H9 (cell line): ENCODE data around the gene SLC35F3. TPM values are rescaled to one million over a fixed set of nuclear protein-coding genes. Genes with fewer than 3 reads are reported as not detected.

Experiments used
- DNase-seq: peaks from one replicate; pipeline ENCODE4 v3.0.0-alpha.2; 2017
- H2AFZ ChIP-seq: one replicate; pipeline ENCODE4 v1.6.1; 2013; ENCODE audit warnings: mild to moderate bottlenecking, low read length, control low read depth, moderate library complexity
- H2AK5ac ChIP-seq: 2 replicates; pipeline ENCODE4 v1.6.1; 2013; ENCODE audit warnings: low read length, control low read depth, mixed read lengths; ENCODE audit not compliant: insufficient read length
- H2BK120ac ChIP-seq: one replicate; pipeline ENCODE4 v1.6.1; 2013; ENCODE audit warnings: low read depth, mild to moderate bottlenecking, low read length, control low read depth, inconsistent platforms; ENCODE audit not compliant: poor library complexity, severe bottlenecking
- H2BK12ac ChIP-seq: 2 replicates; pipeline ENCODE4 v1.6.1; 2013; ENCODE audit warnings: low read length, control low read depth, mixed read lengths, low read depth; ENCODE audit not compliant: insufficient read length
- H2BK15ac ChIP-seq: 2 replicates; pipeline ENCODE4 v1.6.1; 2013; ENCODE audit warnings: low read depth, low read length, control low read depth
- H2BK20ac ChIP-seq: one replicate; pipeline ENCODE4 v1.6.1; 2013; ENCODE audit warnings: low read depth, mild to moderate bottlenecking, low read length, control low read depth, inconsistent platforms; ENCODE audit not compliant: poor library complexity, severe bottlenecking
- H2BK5ac ChIP-seq: 2 replicates; pipeline ENCODE4 v1.6.1; 2013; ENCODE audit warnings: low read length, control low read depth, mixed read lengths; ENCODE audit not compliant: insufficient read length
- H3K14ac ChIP-seq: 2 replicates; pipeline ENCODE4 v1.6.1; 2013; ENCODE audit warnings: low read length, control low read depth; ENCODE audit not compliant: insufficient read depth
- H3K18ac ChIP-seq: 2 replicates; pipeline ENCODE4 v1.6.1; 2013; ENCODE audit warnings: low read depth, mild to moderate bottlenecking, mixed read lengths, low read length, control low read depth; ENCODE audit not compliant: insufficient read length
- H3K23ac ChIP-seq: 2 replicates; pipeline ENCODE4 v1.6.1; 2013; ENCODE audit warnings: low read length, control low read depth, mixed read lengths, low read depth; ENCODE audit not compliant: insufficient read length
- H3K23me2 ChIP-seq: 2 replicates; pipeline ENCODE4 v1.6.1; 2013; ENCODE audit warnings: low read depth, mild to moderate bottlenecking, mixed read lengths, low read length, control low read depth; ENCODE audit not compliant: insufficient read length, poor library complexity, severe bottlenecking
- H3K27ac ChIP-seq: 2 replicates; pipeline ENCODE4 v1.5.1; 2013; ENCODE audit warnings: low read length, control low read depth, mixed read lengths, low read depth; ENCODE audit not compliant: insufficient read length
- H3K27me3 ChIP-seq: 2 replicates; pipeline ENCODE4 v1.6.1; 2013; ENCODE audit warnings: low read length, control low read depth, inconsistent platforms; ENCODE audit not compliant: insufficient read depth
- H3K4ac ChIP-seq: 2 replicates; pipeline ENCODE4 v1.6.1; 2013; ENCODE audit warnings: low read depth, mild to moderate bottlenecking, control low read depth, inconsistent platforms, low read length, moderate library complexity
- H3K4me1 ChIP-seq: 2 replicates; pipeline ENCODE4 v1.6.1; 2013; ENCODE audit warnings: low read length, control low read depth, inconsistent platforms; ENCODE audit not compliant: insufficient read depth
- H3K4me2 ChIP-seq: 2 replicates; pipeline ENCODE4 v1.6.1; 2013; ENCODE audit warnings: low read length, control low read depth, mixed read lengths; ENCODE audit not compliant: insufficient read length, insufficient read depth
- H3K56ac ChIP-seq: 2 replicates; pipeline ENCODE4 v1.6.1; 2013; ENCODE audit warnings: low read depth, mild to moderate bottlenecking, mixed read lengths, low read length, control low read depth; ENCODE audit not compliant: insufficient read length
- H3K79me1 ChIP-seq: 2 replicates; pipeline ENCODE4 v1.6.1; 2013; ENCODE audit warnings: low read depth, mild to moderate bottlenecking, moderate library complexity, low read length, control low read depth, inconsistent platforms; ENCODE audit not compliant: insufficient read depth, poor library complexity, severe bottlenecking
- H3K79me2 ChIP-seq: 2 replicates; pipeline ENCODE4 v1.6.1; 2013; ENCODE audit warnings: low read length, control low read depth, inconsistent platforms; ENCODE audit not compliant: insufficient read depth
- H3K9ac ChIP-seq: 2 replicates; pipeline ENCODE4 v1.6.1; 2013; ENCODE audit warnings: low read length, control low read depth, mixed read lengths; ENCODE audit not compliant: insufficient read length; ENCODE audit errors: extremely low read depth
- H3K9me3 ChIP-seq: one replicate; pipeline ENCODE4 v1.6.1; 2013; ENCODE audit warnings: low read depth, low read length, inconsistent platforms; ENCODE audit not compliant: control insufficient read depth
- H3T11ph ChIP-seq: one replicate; pipeline ENCODE4 v1.6.1; 2013; ENCODE audit warnings: mild to moderate bottlenecking, low read length, control low read depth, inconsistent platforms
- H4K20me1 ChIP-seq: one replicate; pipeline ENCODE4 v1.6.1; 2013; ENCODE audit not compliant: control insufficient read depth, insufficient read length, insufficient read depth
- H4K5ac ChIP-seq: 2 replicates; pipeline ENCODE4 v1.6.1; 2013; ENCODE audit warnings: low read depth, mild to moderate bottlenecking, mixed read lengths, low read length, control low read depth; ENCODE audit not compliant: insufficient read length
- H4K8ac ChIP-seq: replicated peaks from 2 replicates; pipeline ENCODE4 v1.6.1; 2013; ENCODE audit warnings: low read length, control low read depth, mixed read lengths, low read depth; ENCODE audit not compliant: insufficient read length
- H4K91ac ChIP-seq: 2 replicates; pipeline ENCODE4 v1.6.1; 2013; ENCODE audit warnings: low read depth, mild to moderate bottlenecking, moderate library complexity, mixed read lengths, low read length, control low read depth; ENCODE audit not compliant: insufficient read length
- H3K27ac Mint-ChIP-seq, 3 experiments: 2 replicates in 2 of 3; 3 replicates in 1 of 3; pipeline ENCODE4 v1.8.0; 2020 to 2021; ENCODE audit warnings: mixed read lengths in 3 of 3, mild to moderate bottlenecking in 1 of 3, moderate library complexity in 1 of 3
- H3K27me3 Mint-ChIP-seq: 2 replicates; pipeline ENCODE4 v1.8.0; 2021; ENCODE audit warnings: low read depth, mild to moderate bottlenecking, moderate library complexity, mixed read lengths
- H3K36me3 Mint-ChIP-seq, 3 experiments: 2 replicates in 2 of 3; 3 replicates in 1 of 3; pipeline ENCODE4 v1.8.0; 2020 to 2021; ENCODE audit warnings: low read depth in 3 of 3, mixed read lengths in 3 of 3; ENCODE audit not compliant: insufficient read depth in 1 of 3
- H3K4me1 Mint-ChIP-seq, 2 experiments: 2 replicates each; pipeline ENCODE4 v1.8.0; 2020; ENCODE audit warnings: mixed read lengths in 2 of 2
- H3K4me3 Mint-ChIP-seq, 2 experiments: 2 replicates in 1 of 2; 3 replicates in 1 of 2; pipeline ENCODE4 v1.8.0; 2020 to 2021; ENCODE audit warnings: mild to moderate bottlenecking in 2 of 2, mixed read lengths in 2 of 2, moderate library complexity in 1 of 2
- H3K9me3 Mint-ChIP-seq, 2 experiments: 2 replicates in 1 of 2; 3 replicates in 1 of 2; pipeline ENCODE4 v1.8.0; 2020; ENCODE audit warnings: mild to moderate bottlenecking in 2 of 2, mixed read lengths in 2 of 2, moderate library complexity in 1 of 2
- WGBS: extraction: QIAGEN DNeasy Blood & Tissue Kit; methylation state at CpG from one replicate; pipeline ENCODE4 v1.1.7; 2013; ENCODE audit warnings: missing lambda C conversion rate, low lambda C conversion rate, mixed read lengths; ENCODE audit not compliant: insufficient read length; ENCODE audit errors: extremely low coverage; 5-methylcytosine and 5-hydroxymethylcytosine counted together
- total RNA-seq: library from RNA; stranded (reverse); gene quantifications from 2 replicates; pipeline ENCODE4 v1.2.1, GENCODE V29; 2021
- TF ChIP-seq, protein P1 (sequence below): fragments of 200-600 bp; sonication (generic); conservative IDR thresholded peaks from 3 replicates; pipeline ENCODE4 v1.8.0; 2021; ENCODE audit warnings: antibody characterized with exemption, mild to moderate bottlenecking

Gene SLC35F3
- total RNA-seq, 1 experiment from 2014 or later = 0.81 TPM

GRCh38 chr1:234303231-234303630 lies 398.8 kb downstream of the SLC35F3 start:
- H2BK120ac ChIP-seq = no peak overlapping the region
- no peak overlapping the region for H3K18ac ChIP-seq
- H3K9ac ChIP-seq = no peak overlapping the region
- no peak overlapping the region for H3K4ac ChIP-seq
- no peak overlapping the region for H3K23ac ChIP-seq
- H4K20me1 ChIP-seq = no peaks in the 10 kb centered on the region
- no peak overlapping the region for H3T11ph ChIP-seq
- Mint-ChIP-seq H3K27ac (no peak overlapping the region), H3K27me3 (no peaks in the 10 kb centered on the region; the same call in 1 of the 2 replicates), H3K4me1 (no peaks in the 10 kb centered on the region), H3K4me3 (no peak overlapping the region), H3K9me3 (peaks cover 0 to 2% of the 10 kb centered on the region in 2 experiments; a peak in 1 of 5 replicates), H3K36me3 (peaks cover 0 to 2% (median 0%) of the 10 kb centered on the region in 3 experiments; a peak in 1 of 7 replicates)
- H3K27me3 ChIP-seq = no peaks in the 10 kb centered on the region
- no peak overlapping the region for H2BK12ac ChIP-seq
- no peak overlapping the region for H3K27ac ChIP-seq
- H3K4me2 ChIP-seq = no peak overlapping the region
- H2AK5ac ChIP-seq = no peak overlapping the region
- H3K4me1 ChIP-seq = no peaks in the 10 kb centered on the region
- WGBS = no CpG with 5 or more reads among the region's 6 CpGs
- no peak for DNase-seq
- TF ChIP-seq, protein P1, sequence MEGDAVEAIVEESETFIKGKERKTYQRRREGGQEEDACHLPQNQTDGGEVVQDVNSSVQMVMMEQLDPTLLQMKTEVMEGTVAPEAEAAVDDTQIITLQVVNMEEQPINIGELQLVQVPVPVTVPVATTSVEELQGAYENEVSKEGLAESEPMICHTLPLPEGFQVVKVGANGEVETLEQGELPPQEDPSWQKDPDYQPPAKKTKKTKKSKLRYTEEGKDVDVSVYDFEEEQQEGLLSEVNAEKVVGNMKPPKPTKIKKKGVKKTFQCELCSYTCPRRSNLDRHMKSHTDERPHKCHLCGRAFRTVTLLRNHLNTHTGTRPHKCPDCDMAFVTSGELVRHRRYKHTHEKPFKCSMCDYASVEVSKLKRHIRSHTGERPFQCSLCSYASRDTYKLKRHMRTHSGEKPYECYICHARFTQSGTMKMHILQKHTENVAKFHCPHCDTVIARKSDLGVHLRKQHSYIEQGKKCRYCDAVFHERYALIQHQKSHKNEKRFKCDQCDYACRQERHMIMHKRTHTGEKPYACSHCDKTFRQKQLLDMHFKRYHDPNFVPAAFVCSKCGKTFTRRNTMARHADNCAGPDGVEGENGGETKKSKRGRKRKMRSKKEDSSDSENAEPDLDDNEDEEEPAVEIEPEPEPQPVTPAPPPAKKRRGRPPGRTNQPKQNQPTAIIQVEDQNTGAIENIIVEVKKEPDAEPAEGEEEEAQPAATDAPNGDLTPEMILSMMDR = no peak
- H2BK20ac ChIP-seq = no peak overlapping the region
- no peak overlapping the region for H2BK5ac ChIP-seq
- no peak overlapping the region for H3K14ac ChIP-seq
- H3K23me2 ChIP-seq = no peaks in the 10 kb centered on the region
- no peak overlapping the region for H2BK15ac ChIP-seq
- no peaks in the 10 kb centered on the region for H3K79me2 ChIP-seq
- H4K8ac ChIP-seq = no peak overlapping the region
- no peak overlapping the region for H2AFZ ChIP-seq
- H3K56ac ChIP-seq = no peak overlapping the region
- H3K9me3 ChIP-seq = no peaks in the 10 kb centered on the region
- no peak overlapping the region for H4K91ac ChIP-seq
- H4K5ac ChIP-seq = no peak overlapping the region
- no peaks in the 10 kb centered on the region for H3K79me1 ChIP-seq
